ENCODE measurements around the gene TNNT2.

- TF ChIP-seq CTCF (IDR thresholded peaks at IDR 0.05; ENCODE audit: insufficient read depth, low read depth, low read length) = no peak
- TF ChIP-seq EZH2 (IDR thresholded peaks at IDR 0.05; ENCODE audit: insufficient read depth, low read length) = no peak
Measured at GRCh38 chr1:201374364-201374763, 3.1 kb downstream of the TNNT2 start.
